NOMO-1 treated with DMSO at 0.1 percent for 48 hours (cell line): ENCODE results near the gene S100A7.
"Not testable (repeated sequence)": the region's sequence is repeated elsewhere in the genome, so short reads cannot be mapped to it uniquely, and the experiment has no call there.

Experiments used
- DNase-seq: peaks from one replicate; lab custom pipeline; 2025; ENCODE audit not compliant: unreplicated experiment; lab: John Stamatoyannopoulos, UW

The S100A7 gene

DNA sequence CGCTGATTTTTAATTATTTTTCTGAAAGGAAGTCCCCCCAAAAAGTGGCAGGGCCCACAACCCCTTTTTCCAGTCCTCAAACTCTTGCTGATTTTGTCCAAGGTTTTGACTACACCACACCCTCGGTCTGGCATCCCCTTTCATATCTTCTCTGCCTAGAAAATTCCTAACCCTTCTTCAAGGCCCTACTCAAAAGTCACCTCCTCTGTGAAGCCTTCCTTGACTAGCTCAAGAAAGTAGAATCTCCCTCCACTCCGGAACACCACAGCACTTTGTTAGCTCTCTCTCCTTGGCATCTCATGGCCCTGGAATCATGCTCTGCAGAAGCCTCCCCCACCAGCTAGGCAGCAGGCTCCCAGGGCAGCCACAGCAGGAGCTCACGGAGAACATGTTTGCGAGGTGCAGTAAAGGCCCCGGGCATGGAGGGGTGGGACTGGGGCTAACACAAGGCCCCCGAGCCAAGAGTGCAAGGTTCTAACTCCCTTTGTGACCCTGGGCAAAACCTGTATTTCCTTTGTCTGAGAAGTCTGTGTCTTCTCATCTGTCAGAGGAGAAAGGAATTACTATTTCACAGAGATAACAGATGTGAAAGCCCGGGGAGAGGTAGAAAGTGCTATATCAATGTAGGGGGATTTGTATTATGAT is 17.7 kb upstream of the S100A7 start:
- no peak for DNase-seq

DNA sequence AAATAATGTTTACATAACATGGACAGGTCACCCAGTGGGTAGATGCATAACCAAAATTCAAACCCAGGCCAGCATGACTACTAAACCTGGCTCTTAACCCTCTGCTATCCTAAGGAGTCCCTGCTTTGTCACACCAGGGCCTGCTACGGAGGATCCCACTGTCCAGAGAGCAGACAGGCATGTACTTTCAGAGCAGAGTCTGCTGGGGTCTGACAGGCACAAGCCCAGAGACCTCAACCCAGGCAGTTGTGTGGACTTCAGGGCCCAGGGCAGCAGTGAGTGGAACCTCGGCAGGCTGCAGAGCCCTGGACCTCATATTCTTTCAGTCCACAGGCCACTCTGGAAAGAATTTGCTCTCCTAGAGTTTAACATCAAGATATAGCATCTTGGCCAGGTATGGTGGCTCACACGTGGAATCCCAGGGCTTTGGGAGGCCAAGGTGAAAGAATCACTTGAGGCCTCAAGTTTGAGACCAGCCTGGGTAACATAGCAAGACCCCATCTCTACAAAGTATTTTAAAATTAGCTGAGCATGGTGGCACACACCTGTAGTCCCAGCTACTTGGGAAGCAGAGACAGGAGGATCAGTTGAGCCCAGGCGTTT is 16.1 kb upstream of the S100A7 start:
- DNase-seq: no peak

DNA sequence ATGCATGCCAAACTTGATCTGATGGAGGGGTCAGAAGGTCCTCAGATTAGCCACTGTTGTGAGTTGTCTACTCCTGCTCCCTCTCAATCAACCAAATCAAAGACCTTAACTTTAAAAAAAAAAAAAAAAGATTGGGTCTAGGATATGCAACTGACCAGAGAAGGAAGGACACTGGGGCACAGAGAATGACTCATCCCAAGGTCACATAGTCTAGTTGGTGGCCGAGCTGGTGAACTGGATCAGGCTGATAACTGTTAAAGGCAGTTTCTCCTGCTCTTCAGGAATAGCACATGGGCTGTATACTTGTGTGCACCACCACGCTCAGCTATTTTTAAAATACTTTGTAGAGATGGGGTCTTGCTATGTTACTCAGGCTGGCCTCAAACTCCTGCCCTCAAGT is 14.8 kb upstream of the S100A7 start:
- DNase-seq: no peak

DNA sequence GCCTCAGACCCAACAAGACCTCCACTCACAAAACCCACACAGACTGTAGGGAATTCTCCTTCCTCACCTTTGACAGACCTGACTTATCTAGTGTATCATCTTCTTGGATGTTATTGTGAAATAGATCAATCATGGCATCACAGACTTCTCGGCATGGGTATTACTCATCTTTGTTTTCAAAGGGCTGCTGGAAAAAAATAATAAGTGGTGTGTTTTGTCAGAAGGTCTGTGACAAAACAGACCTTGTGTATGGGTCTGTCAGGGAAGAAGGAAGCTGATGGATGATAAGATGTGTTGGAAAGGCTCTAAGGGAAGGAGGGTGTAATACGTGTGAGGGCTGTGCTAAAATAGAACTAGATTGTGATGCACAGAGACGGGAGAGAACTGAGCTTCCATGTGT is 13.9 kb upstream of the S100A7 start:
- DNase-seq: no peak

DNA sequence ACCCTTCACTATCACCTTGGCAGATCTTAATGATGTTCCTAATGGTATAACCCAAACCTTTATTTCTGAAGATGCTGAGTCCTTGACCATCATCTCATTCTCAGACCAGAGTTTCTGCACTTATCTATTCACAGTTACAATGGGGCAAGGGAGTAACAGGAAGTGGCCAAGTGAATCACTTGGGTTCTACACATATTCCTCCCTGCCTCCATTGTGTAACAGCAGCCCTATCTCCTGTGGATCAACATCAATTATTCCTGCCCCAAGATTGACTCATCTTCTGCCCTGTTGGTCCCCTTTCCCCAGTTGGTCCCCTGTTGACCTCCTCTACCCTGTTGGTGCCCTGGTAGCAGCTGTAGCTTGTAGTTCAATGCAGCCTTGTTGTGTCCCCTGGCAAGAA is 10.3 kb upstream of the S100A7 start:
- DNase-seq: peak; percentile 63

DNA sequence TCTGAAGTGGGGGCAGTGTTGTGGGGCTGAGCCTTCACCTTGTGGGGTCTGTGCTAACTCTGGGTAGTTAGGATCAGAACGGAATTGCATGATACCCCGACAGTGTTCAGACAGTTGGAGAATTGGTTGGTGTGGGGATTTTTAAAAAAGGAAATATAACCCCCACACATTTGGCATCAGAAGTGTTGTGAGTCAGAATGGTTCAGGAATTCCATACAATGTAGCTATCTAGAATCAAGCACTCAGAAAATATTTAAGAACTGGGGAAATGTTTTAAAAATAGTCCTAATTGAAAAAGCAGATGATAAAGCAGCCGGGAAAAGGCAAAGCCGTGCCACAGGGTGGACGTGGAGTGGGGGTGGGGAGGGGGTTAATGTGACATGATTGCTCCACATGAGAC is 6.5 kb upstream of the S100A7 start:
- DNase-seq: no peak

DNA sequence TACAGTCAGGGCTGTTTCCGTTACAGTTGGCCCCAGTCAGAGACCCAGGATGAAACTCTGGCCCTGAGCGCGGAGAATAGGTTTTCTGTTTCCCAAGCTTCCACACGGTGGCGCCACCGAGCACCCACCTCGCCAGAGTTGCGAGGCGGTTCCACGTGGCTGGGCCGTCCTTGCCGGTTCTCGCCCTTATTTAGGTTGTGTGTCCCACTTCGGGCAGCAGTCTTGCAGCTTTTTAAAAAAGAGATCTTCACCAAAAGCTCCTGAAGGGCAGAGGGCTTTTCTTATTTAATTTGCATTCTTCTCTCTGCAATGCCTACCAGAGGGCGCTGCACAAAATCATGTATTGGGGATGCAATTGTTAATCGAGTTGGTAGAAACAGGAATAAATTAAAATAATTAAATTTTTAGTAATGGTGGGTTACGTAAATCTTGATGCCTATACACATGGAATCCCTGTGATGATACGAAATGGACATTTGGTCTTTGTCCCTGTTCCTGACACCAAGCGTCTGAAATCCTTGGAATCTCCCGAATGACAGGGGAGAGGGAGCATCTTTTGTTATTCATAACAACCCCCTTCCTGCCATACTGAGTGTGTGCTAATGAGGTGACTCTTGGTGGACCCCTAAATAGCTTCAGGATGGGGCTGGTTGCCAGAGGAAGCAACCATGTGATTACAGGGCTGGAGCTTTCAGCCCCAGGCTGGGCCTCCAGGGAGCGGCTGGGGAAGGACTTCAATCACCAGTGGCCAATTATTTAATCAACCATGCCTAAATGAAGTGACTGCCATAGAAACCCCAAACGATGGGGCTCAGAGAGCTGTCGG is 5.6 kb upstream of the S100A7 start:
- DNase-seq: peak; percentile 6

DNA sequence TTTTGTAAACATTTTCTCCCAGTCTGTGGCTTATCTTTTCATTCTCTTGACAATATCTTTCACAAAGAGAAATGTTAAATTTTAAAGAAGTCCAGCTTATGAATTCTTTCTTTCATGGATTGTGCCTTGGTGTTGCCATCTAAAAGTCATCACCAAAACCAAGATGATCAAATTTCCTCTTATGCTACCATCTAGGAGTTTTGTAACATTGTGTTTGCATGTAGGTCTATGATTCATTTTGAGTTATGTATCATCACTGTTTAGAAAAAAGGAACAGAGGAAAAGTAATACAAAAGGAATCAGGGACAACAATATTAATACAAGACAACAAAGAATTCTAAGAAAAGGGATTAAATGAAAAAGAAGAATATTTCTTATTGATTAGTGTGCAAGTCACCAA is 2.3 kb upstream of the S100A7 start:
- DNase-seq: not testable (repeated sequence)

DNA sequence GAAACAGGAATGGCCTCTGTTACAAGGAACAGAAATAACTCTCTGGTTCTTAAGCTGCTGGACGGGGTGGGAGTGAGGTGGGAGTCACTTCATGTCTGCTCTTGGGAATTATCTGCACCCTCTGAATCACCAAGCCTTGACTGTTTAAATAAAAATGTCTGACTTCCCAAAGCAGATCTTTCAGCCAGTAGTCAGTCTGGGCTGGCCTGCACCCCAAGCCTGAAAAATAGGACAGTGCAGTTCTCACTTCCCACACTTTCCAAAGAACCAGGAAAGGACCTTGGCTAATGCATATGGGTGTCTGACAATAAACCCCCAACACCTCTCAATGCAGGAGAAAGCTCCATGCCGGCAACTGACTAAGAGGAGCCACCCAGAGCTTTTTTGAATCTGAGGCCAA is 796 bp downstream of the S100A7 start:
- no peak for DNase-seq

DNA sequence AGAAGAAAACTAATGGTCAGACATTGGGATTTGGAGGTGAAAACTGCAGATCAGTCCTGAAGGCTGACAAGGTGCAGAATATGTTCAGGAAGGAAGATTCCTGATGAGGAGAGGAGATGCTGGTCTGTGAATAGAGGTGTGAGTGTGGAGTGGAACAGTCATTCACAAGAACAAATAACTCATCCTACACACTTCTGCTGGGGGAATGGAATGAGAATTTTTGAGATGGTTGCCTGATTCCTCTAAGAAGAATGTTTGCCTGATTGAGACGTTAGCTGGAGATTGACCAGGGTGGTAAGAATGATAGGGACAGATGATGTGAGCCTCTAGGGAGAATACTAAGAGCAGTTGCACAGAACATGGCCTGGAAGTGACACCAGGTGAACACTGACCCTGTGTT is 4.1 kb downstream of the S100A7 start:
- no peak for DNase-seq

DNA sequence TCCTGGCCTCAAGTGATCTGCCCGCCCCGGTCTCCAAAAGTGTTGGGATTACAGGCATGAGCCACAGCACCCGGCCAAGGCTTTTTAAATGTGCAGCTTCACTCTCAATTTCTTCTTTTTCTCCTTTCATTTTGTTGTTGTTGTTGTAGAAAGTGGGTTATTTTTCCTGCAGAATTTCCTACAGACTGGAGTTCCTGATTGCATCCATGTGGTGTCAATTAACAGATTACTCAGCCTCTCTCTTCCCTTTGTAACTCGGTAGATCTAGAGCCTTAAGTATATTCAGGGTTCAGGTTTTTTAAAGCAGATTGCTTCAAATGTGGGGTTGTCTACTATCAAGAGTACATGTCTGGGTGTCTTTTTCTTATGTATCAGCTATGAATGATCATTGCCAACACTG is 11.6 kb downstream of the S100A7 start:
- not testable (repeated sequence) for DNase-seq

DNA sequence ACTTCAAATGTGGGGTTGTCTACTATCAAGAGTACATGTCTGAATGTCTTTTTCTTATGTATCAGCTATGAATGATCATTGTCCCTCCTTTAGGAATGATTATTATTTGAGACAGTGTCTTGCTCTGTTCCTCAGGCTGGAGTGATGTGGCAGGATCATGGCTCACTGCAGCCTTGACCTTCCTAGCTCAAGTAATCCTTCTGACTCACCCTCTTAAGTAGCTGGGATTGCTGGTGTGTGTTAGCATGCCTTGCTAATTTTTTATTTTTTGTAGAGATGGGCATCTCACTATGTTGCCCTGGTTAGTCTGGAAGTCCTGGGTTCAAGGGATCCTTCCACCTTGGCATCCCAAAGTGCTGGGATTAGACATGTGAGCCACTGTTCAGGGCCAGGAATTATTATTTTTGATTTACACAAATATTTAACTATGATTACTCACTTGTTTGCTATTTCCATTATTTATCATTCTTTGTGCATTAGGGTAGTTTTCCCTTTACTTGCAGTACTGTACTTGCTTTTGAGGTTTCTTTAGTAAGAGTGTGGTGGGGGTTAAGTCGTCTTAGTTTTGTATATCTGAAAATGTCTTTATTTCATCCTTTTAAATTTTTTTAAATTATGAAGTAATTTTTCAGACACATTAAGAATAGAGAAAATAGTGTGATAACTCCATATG is 12.8 kb downstream of the S100A7 start:
- DNase-seq: no peak

DNA sequence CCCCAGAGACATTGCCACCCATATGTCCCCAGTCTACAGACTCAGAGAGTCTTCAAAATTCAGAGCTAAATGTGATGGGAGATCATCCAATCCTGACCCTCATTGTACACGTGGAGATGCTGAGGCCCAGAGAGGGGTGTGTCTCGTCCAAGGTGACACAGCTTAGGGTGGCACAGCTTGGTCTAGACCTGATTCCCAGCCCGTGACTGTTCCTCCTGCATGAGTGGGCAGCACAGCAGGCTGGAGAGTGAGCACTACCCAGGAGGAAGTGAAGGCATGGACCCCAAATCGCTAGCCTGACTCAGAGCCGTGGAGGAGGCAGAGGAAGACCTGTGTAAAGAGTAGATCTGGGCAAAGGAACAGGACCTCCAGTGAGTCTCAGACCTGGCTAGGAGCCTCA is 16.4 kb downstream of the S100A7 start:
- no peak for DNase-seq

DNA sequence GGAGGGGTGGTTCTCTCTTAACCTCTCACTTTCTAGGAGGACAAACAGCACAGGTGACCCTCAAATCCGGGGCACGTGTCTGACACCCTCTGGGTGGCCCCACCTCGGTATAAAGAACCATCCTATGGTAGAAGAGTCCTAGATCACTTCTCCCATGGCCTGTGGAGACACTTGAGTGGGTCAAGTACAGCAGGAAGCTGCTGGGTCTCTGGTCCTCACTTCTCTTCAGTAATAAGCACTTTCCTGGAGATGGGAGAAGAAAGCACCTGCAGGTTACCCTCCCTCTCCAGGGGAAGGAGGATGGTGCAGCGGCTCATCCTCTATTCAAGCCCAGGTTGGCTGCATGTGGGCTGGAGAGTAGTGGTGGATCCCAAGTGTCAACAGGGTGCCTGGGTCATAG is 17.0 kb downstream of the S100A7 start:
- no peak for DNase-seq

DNA sequence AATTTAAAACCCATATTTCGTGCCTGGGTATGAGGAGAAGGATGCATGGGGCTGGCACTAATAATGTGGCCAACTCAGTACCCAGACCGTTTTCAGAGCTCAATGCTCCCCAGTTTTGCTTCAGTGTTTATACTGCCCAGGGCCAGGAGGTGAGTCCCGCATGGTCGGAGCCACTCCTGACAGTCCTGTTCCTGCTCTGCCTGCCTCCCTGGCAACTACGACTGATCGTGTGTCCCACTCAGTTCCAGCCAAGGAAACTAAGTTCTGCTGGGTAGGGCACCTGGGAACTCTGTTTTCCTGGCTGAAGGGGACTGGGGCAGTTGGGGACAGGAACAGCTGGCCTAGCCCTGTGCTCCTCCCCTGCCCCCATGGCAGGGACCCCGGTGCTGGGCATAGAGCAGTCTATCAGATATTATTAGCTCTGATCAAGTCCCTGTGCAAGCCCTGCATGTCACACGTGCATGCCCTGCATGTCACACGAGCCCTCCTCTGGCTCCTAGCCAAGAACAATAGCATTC is 19.2 kb downstream of the S100A7 start:
- DNase-seq: no peak

DNA sequence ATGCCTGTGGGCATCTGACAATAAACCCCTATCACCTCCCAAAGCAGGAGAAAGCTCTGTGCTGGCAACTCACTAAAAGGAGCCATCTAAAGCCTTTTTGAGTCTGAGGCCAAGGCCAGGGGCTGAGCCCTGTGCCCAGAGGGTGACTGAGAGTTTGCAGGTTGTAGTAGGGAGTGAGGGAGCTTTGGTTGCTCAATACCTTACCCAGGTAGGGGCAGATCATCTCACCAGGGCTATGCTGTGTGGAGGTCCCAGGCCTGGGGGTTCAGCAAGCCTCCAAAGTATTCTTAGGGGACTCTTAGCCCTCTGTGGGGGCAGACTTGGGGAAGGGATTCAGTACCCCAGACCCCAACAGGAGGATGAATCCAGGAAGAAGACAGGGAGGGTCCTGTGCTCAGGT is 21.2 kb downstream of the S100A7 start:
- no peak for DNase-seq

DNA sequence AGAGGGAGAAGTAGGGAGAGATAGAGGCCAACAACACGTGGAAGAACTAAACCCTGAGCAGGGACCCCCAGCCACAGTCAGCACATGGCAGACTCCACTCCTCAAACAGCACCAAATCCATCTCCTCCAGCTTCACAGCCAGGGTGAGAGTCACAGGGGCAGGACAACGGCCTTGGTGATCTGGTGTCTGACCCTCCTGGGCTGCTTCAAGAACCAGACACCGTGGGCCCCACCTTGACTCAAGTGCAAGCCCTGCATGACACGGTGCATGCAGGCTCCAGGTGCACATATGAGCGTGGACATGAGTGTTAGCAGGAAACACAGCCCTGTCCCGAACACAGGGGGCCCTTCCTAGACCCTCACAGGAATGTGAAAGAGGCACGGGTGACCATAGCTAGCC is 21.9 kb downstream of the S100A7 start:
- no peak for DNase-seq

DNA sequence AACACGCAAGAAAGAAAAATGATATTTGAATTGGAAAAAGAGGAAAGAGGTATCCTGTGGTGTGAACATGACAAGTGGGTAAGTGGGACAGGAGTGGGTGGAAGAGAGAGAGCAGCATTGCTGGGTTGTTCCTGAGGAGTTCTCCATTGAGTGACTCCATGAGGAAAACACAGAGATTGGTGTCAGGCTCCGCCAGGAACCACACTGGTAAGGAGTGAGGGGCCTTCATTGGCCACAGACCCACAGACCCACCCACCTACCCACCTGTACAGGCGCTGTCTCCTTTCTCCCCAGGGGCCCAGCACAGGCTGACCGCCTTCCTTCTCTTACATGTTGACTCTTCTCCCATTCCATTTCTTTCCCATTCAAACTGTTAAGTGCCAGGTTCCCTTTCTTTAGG is 23.2 kb downstream of the S100A7 start:
- DNase-seq: no peak

DNA sequence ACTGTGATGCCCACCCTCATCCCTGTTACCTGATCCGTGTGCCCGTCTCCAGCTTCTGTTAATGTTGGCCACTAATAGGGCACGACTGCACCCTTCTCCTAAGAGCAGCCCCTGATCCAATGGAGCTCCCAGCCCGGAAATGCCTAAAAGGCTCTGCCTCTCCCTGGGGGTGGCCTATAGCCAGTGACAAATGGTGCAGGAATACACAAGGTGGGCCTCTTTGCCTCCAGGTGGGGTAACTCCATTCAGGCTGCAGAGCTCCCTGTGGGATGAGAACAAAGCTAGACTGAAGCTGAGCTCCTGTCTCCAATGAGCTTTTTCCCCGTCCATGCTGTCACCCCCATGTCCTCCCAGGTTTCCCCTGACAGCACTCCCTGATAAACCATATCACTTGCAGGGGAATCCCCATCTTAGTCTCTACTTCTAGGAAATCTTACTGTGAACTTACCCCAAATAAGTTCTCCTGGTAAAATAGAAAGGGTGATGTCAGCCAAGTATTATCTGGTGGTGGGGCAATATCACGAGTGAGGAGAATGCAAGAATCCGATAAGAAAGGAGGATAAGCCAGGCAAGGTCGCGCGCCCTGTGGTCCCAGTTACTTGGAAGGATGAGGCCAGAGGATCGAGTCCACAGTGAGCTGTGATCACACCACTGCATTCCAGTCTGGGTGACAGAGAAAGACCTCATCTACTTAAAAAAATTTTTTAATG is 25.6 kb downstream of the S100A7 start:
- DNase-seq: no peak

DNA sequence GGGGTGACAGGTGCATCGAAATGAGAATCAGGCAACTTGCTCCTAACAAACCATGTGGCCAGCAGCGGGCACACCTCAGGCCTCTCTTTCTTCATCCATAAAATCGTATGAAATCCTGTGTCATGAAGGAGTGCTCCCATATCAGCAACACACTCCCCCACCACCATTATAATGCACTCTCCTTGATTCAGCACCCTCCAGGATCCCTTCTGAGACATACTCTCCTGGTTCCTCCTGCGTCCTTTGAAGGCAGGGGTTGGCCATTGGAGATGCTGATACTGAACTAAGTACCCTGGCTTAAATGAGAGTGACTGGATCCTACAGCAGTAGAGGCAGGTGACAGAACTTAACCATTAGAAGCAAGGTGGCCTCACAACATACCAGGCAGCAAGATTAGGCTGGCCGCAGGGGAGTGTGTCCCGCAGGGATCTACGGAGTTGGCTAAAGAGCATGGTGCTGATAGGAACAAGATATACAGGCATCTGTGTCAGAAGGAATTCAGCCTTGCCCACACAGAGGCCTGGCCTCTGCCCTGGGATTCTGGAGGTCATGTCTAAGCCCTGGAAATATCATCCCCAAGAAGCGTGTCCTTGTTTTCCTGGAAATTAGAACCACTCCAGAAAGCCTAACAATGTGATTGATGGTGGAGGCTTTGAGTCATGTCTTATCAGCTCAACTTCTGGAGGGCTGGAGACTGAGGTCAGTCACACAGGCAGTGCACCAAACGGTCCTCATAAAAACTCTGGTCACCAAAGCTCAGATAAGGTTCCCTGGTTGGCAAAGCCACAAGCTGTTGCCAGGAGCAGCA is 27.4 kb downstream of the S100A7 start:
- DNase-seq: no peak
